ENCODE measurements around the gene GSC2. TPM values are rescaled to one million over a fixed set of nuclear protein-coding genes. Genes with fewer than 3 reads are reported as not detected.
A peak's percentile ranks its signal among the peaks of the same experiment; 100 is the strongest.

GSC2 gene
- total and polyA plus RNA-seq, 9 of the 15 experiments (the other 6 are each of a cell fraction or from before 2014, with no cell fraction given): not detected

DNA sequence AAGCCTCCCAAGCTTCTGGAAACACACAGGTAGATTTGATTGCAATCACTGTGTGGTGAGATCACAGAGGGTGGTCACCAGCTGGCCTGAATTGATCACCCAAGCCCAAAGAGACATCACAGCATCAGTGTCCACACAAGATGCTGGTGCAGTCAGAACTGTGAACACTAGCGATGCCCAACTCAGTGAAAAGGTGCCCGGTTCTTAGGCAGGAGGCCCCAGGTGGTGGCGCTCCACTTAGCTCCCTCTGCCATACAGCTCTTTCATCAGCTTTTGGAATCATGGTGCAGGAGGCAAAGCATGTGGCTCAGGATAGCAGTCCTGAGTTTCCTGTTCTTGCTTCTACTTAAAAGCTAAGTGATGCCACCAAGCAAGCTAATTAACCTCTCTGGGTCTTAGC, 39.0 kb downstream of the GSC2 start (continued):
- TF ChIP-seq, protein P1, sequence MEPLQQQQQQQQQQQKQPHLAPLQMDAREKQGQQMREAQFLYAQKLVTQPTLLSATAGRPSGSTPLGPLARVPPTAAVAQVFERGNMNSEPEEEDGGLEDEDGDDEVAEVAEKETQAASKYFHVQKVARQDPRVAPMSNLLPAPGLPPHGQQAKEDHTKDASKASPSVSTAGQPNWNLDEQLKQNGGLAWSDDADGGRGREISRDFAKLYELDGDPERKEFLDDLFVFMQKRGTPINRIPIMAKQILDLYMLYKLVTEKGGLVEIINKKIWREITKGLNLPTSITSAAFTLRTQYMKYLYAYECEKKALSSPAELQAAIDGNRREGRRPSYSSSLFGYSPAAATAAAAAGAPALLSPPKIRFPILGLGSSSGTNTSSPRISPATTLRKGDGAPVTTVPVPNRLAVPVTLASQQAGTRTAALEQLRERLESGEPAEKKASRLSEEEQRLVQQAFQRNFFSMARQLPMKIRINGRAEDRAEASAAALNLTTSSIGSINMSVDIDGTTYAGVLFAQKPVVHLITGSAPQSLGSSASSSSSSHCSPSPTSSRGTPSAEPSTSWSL (CRISPR knock-in tag; IDR thresholded peaks at IDR 0.05; ENCODE audit: borderline replicate concordance): no peak
- TF ChIP-seq, protein P2, sequence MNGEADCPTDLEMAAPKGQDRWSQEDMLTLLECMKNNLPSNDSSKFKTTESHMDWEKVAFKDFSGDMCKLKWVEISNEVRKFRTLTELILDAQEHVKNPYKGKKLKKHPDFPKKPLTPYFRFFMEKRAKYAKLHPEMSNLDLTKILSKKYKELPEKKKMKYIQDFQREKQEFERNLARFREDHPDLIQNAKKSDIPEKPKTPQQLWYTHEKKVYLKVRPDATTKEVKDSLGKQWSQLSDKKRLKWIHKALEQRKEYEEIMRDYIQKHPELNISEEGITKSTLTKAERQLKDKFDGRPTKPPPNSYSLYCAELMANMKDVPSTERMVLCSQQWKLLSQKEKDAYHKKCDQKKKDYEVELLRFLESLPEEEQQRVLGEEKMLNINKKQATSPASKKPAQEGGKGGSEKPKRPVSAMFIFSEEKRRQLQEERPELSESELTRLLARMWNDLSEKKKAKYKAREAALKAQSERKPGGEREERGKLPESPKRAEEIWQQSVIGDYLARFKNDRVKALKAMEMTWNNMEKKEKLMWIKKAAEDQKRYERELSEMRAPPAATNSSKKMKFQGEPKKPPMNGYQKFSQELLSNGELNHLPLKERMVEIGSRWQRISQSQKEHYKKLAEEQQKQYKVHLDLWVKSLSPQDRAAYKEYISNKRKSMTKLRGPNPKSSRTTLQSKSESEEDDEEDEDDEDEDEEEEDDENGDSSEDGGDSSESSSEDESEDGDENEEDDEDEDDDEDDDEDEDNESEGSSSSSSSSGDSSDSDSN (IDR thresholded peaks at IDR 0.05; ENCODE audit: borderline replicate concordance in 1 of 2, low read depth in 2 of 2, low read length in 2 of 2): no peak
- TF ChIP-seq ZNF239 (CRISPR knock-in tag; IDR thresholded peaks at IDR 0.05): no peak
- no peak for TF ChIP-seq ZNF316 (IDR thresholded peaks at IDR 0.05)
- TF ChIP-seq, protein P3, sequence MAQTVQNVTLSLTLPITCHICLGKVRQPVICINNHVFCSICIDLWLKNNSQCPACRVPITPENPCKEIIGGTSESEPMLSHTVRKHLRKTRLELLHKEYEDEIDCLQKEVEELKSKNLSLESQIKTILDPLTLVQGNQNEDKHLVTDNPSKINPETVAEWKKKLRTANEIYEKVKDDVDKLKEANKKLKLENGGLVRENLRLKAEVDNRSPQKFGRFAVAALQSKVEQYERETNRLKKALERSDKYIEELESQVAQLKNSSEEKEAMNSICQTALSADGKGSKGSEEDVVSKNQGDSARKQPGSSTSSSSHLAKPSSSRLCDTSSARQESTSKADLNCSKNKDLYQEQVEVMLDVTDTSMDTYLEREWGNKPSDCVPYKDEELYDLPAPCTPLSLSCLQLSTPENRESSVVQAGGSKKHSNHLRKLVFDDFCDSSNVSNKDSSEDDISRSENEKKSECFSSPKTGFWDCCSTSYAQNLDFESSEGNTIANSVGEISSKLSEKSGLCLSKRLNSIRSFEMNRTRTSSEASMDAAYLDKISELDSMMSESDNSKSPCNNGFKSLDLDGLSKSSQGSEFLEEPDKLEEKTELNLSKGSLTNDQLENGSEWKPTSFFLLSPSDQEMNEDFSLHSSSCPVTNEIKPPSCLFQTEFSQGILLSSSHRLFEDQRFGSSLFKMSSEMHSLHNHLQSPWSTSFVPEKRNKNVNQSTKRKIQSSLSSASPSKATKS (CRISPR knock-in tag; IDR thresholded peaks at IDR 0.05): no peak
- peak in 1 of 2 experiments; percentile 22; a peak in 1 of 4 replicates for TF ChIP-seq RAD21 (CRISPR knock-in tag; conservative IDR thresholded peaks at IDR 0.05 in 1 of 2, IDR thresholded peaks at IDR 0.05 in 1 of 2)
- TF ChIP-seq, protein P4, sequence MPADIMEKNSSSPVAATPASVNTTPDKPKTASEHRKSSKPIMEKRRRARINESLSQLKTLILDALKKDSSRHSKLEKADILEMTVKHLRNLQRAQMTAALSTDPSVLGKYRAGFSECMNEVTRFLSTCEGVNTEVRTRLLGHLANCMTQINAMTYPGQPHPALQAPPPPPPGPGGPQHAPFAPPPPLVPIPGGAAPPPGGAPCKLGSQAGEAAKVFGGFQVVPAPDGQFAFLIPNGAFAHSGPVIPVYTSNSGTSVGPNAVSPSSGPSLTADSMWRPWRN (IDR thresholded peaks at IDR 0.05; ENCODE audit: low read depth): no peak
- no peak for TF ChIP-seq ZNF785 (CRISPR knock-in tag; IDR thresholded peaks at IDR 0.05)
- TF ChIP-seq EP300 (IDR thresholded peaks at IDR 0.05; ENCODE audit: low read length): no peak
- no peak for TF ChIP-seq NR2C2 (CRISPR knock-in tag; IDR thresholded peaks at IDR 0.05)
- no peak for TF ChIP-seq NR2C2 (tag; IDR thresholded peaks at IDR 0.05)
- TF ChIP-seq, protein P5, sequence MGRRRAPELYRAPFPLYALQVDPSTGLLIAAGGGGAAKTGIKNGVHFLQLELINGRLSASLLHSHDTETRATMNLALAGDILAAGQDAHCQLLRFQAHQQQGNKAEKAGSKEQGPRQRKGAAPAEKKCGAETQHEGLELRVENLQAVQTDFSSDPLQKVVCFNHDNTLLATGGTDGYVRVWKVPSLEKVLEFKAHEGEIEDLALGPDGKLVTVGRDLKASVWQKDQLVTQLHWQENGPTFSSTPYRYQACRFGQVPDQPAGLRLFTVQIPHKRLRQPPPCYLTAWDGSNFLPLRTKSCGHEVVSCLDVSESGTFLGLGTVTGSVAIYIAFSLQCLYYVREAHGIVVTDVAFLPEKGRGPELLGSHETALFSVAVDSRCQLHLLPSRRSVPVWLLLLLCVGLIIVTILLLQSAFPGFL (CRISPR knock-in tag; IDR thresholded peaks at IDR 0.05): no peak
- TF ChIP-seq MCM7 (IDR thresholded peaks at IDR 0.05): no peak
- TF ChIP-seq SETDB1 (IDR thresholded peaks at IDR 0.05; ENCODE audit: low read length): peak; percentile 21
- TF ChIP-seq SMAD4 (CRISPR knock-in tag; conservative IDR thresholded peaks at IDR 0.05): peak; percentile 32; the same call in 1 of the 2 replicates
- TF ChIP-seq RFX7 (CRISPR knock-in tag; IDR thresholded peaks at IDR 0.05): no peak
- no peak for TF ChIP-seq SAFB2 (IDR thresholded peaks at IDR 0.05; ENCODE audit: borderline replicate concordance, low read depth, low read length, severe bottlenecking)
- TF ChIP-seq, protein P6, sequence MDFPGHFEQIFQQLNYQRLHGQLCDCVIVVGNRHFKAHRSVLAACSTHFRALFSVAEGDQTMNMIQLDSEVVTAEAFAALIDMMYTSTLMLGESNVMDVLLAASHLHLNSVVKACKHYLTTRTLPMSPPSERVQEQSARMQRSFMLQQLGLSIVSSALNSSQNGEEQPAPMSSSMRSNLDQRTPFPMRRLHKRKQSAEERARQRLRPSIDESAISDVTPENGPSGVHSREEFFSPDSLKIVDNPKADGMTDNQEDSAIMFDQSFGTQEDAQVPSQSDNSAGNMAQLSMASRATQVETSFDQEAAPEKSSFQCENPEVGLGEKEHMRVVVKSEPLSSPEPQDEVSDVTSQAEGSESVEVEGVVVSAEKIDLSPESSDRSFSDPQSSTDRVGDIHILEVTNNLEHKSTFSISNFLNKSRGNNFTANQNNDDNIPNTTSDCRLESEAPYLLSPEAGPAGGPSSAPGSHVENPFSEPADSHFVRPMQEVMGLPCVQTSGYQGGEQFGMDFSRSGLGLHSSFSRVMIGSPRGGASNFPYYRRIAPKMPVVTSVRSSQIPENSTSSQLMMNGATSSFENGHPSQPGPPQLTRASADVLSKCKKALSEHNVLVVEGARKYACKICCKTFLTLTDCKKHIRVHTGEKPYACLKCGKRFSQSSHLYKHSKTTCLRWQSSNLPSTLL (IDR thresholded peaks at IDR 0.05): no peak

All from K562 (cell line).